ENCODE results near the gene SLC12A9.

SLC12A9 gene

GRCh38 chr7:100852048-100852872 is at the start of gene SLC12A9:
Gene SLC12A9, plus strand, starts transcription at chr7:100852713. Its CDS starts 1,485 bp downstream, at chr7:100854198.
- H3F3A ChIP-seq (ENCODE audit: low read depth), result no peaks in the 10 kb centered on the region
- peak; percentile 94 for TF ChIP-seq CTCF (conservative IDR thresholded peaks at IDR 0.05; ENCODE audit: low read length)
- no peak for TF ChIP-seq EZH2phosphoT487 (IDR thresholded peaks at IDR 0.05; ENCODE audit: borderline replicate concordance)
- H2AFZ ChIP-seq (ENCODE audit: low read length), result peak within 1 kb of the TSS; percentile 98
- H3K9me3 ChIP-seq (ENCODE audit: insufficient read depth, low read depth, low read length), result no peaks in the 10 kb centered on the region
- H3K4me3 ChIP-seq (ENCODE audit: low read length, poor library complexity, severe bottlenecking), result peak within 1 kb of the TSS; percentile 96
- H3K4me1 ChIP-seq (ENCODE audit: insufficient read depth, low read length, poor library complexity, severe bottlenecking), result peaks cover 13% of the 10 kb centered on the region
- no peaks in the 10 kb centered on the region for H3K9me2 ChIP-seq (replicated peaks; ENCODE audit: low read depth, low read length)
- peak within 1 kb of the TSS; percentile 95 for H3K4me2 ChIP-seq (ENCODE audit: low read depth, low read length, poor library complexity, severe bottlenecking)
- no peaks in the 10 kb centered on the region for H3K36me3 ChIP-seq (ENCODE audit: insufficient read depth, low read length)
- peak within 1 kb of the TSS; percentile 81 for H3K9ac ChIP-seq (ENCODE audit: low read depth, low read length, poor library complexity, severe bottlenecking)
- H3K27me3 ChIP-seq (ENCODE audit: insufficient read depth, low read length, poor library complexity, severe bottlenecking), result no peaks in the 10 kb centered on the region
- no peaks in the 10 kb centered on the region for H4K20me1 ChIP-seq (ENCODE audit: insufficient read depth, low read length, poor library complexity, severe bottlenecking)
- H3K79me2 ChIP-seq (ENCODE audit: insufficient read depth, low read length), result peaks cover 11% of the 10 kb centered on the region; the same call in 1 of the 2 replicates

GRCh38 chr7:100802951-100803350 is 49.6 kb upstream of the SLC12A9 start:
- Histone ChIP-seq H3K9me2 (replicated peaks; ENCODE audit: low read depth, low read length) (no peaks in the 10 kb centered on the region), H3K4me3 (ENCODE audit: low read length, poor library complexity, severe bottlenecking) (no peak overlapping the region), H3K9me3 (ENCODE audit: insufficient read depth, low read depth, low read length) (no peaks in the 10 kb centered on the region), H3K27me3 (ENCODE audit: insufficient read depth, low read length, poor library complexity, severe bottlenecking) (no peaks in the 10 kb centered on the region), H3K4me1 (ENCODE audit: insufficient read depth, low read length, poor library complexity, severe bottlenecking) (peaks cover 15% of the 10 kb centered on the region), H3K79me2 (ENCODE audit: insufficient read depth, low read length) (no peaks in the 10 kb centered on the region), H3K9ac (ENCODE audit: low read depth, low read length, poor library complexity, severe bottlenecking) (peak overlapping the region; percentile 24), H3F3A (ENCODE audit: low read depth) (no peaks in the 10 kb centered on the region), H4K20me1 (ENCODE audit: insufficient read depth, low read length, poor library complexity, severe bottlenecking) (no peaks in the 10 kb centered on the region), H2AFZ (ENCODE audit: low read length) (peak overlapping the region; percentile 86; the same call in 1 of the 2 replicates), H3K4me2 (ENCODE audit: low read depth, low read length, poor library complexity, severe bottlenecking) (peak overlapping the region; percentile 52), H3K36me3 (ENCODE audit: insufficient read depth, low read length) (no peaks in the 10 kb centered on the region)
- TF ChIP-seq EZH2phosphoT487 (IDR thresholded peaks at IDR 0.05; ENCODE audit: borderline replicate concordance) (no peak), CTCF (conservative IDR thresholded peaks at IDR 0.05; ENCODE audit: low read length) (no peak)

GRCh38 chr7:100803398-100804161 is 48.9 kb upstream of the SLC12A9 start:
- H3K27me3 ChIP-seq (ENCODE audit: insufficient read depth, low read length, poor library complexity, severe bottlenecking), result no peaks in the 10 kb centered on the region
- peak overlapping the region; percentile 24 for H3K9ac ChIP-seq (ENCODE audit: low read depth, low read length, poor library complexity, severe bottlenecking)
- no peaks in the 10 kb centered on the region for H3F3A ChIP-seq (ENCODE audit: low read depth)
- peak overlapping the region; percentile 86; the same call in 1 of the 2 replicates for H2AFZ ChIP-seq (ENCODE audit: low read length)
- H3K36me3 ChIP-seq (ENCODE audit: insufficient read depth, low read length), result no peaks in the 10 kb centered on the region
- no peak for TF ChIP-seq EZH2phosphoT487 (IDR thresholded peaks at IDR 0.05; ENCODE audit: borderline replicate concordance)
- TF ChIP-seq CTCF (conservative IDR thresholded peaks at IDR 0.05; ENCODE audit: low read length), result no peak
- H3K9me3 ChIP-seq (ENCODE audit: insufficient read depth, low read depth, low read length), result no peaks in the 10 kb centered on the region
- H4K20me1 ChIP-seq (ENCODE audit: insufficient read depth, low read length, poor library complexity, severe bottlenecking), result no peaks in the 10 kb centered on the region
- H3K4me3 ChIP-seq (ENCODE audit: low read length, poor library complexity, severe bottlenecking), result peak overlapping the region; percentile 41
- peak overlapping the region; percentile 52 for H3K4me2 ChIP-seq (ENCODE audit: low read depth, low read length, poor library complexity, severe bottlenecking)
- H3K9me2 ChIP-seq (replicated peaks; ENCODE audit: low read depth, low read length), result no peaks in the 10 kb centered on the region
- no peaks in the 10 kb centered on the region for H3K79me2 ChIP-seq (ENCODE audit: insufficient read depth, low read length)
- peaks cover 15% of the 10 kb centered on the region for H3K4me1 ChIP-seq (ENCODE audit: insufficient read depth, low read length, poor library complexity, severe bottlenecking)

Measured in Loucy (cell line).